HT-29 (cell line): Measurements from ENCODE around the gene KRTAP11-1. TPM values are rescaled to one million over a fixed set of nuclear protein-coding genes. Genes with fewer than 3 reads are reported as not detected.

Experiments used
- DNase-seq: peaks from one replicate; pipeline ENCODE4 v3.0.0-alpha.2; 2015; ENCODE audit warnings: low spot score
- total RNA-seq: library from RNA; depleted of rRNA; stranded (reverse); fragments of >200 nt; shearing (Covaris generic); gene quantifications from 2 replicates; pipeline ENCODE4 v1.2.3, GENCODE V29; 2014; rRNA removed

KRTAP11-1 gene, protein sequence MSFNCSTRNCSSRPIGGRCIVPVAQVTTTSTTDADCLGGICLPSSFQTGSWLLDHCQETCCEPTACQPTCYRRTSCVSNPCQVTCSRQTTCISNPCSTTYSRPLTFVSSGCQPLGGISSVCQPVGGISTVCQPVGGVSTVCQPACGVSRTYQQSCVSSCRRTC
- not detected in 2 replicates for total RNA-seq

DNA sequence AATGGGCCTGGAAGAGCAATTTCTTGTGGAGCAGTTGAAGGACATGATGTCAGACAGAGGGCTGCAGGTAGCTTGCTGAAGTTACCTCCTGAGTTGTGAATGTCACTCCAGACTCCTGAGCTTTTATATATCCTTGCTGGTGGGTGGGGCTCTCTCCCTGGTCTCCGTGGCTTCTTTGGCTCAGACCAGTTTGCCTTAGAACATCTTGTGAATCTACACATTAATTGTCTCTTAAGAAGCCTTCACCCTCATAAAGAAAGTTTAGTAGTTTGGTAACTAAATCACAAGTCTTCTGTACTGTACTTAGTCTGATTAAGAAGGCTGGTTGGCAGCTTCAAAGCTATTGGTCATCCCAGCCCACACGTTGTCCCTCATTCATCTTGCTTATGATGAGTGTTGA is at the start of gene KRTAP11-1:
Gene KRTAP11-1, minus strand, starts transcription at position 101 of the 400 bp plus-strand sequence. Its CDS starts 56 bp downstream, at position 45.
- no peak for DNase-seq

DNA sequence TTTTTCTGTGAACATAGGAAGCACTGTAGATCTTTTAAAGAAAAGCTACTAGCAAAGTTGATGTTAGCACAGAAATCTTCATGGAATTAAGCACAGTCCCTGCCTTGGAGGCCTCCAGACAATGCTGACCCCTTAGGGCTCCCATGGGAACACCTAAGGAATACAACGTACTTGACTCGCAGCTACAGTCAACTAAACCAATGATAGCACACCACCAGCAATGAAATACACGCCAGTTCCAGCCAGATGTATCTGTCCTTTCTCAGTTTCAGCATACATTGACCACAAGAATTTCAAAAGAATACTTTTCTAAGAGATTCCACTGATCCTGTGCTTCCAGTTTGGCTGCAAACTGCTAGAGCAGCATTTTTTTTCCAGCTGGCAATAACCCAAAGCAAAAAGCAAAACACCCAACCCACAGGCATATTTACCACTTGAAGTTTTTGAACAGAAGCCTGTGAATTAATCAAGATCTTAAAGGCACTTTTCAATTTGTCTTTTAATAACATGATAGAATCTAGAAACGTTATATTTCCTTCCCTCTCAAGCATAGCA is 42.8 kb upstream of the KRTAP11-1 start:
- no peak for DNase-seq

DNA sequence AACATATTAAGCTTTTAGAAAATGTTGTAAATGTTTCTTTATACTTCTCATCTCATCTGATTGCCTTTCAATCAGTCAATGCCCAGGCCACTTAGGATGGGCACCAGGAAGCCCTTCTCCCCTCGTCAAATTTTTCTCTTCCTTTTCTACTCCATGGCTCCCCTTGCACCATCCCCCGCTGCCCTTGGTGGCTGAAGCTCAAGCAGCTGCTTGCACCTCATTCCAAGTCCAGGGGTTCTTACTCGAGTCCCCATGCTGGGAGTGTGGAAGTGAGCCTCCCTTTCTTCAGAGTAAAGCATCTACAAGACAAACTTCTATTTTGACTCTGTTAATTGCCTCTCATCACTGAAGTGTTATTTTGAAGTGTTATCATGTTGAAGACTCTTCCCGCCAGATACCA is 39.7 kb upstream of the KRTAP11-1 start:
- DNase-seq = no peak

DNA sequence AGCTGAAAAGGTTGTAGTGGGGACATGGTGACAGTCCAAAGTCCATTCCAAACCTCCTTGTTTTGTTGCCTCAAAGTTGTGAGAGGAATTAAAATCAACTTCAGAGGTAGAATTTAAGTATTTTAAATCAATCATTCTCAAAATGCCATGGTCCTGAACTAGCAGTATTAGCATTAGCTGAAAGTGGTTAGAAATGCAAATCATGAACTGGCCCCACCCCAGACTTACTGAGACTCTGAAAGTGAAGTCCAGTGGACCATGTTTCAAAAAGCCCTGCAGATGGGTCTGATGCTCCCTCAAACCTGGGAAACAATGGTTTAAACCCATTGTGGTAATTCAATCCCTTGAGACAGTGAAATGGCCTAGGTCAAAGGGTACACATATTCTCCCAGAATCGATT is 36.2 kb upstream of the KRTAP11-1 start:
- DNase-seq = no peak

DNA sequence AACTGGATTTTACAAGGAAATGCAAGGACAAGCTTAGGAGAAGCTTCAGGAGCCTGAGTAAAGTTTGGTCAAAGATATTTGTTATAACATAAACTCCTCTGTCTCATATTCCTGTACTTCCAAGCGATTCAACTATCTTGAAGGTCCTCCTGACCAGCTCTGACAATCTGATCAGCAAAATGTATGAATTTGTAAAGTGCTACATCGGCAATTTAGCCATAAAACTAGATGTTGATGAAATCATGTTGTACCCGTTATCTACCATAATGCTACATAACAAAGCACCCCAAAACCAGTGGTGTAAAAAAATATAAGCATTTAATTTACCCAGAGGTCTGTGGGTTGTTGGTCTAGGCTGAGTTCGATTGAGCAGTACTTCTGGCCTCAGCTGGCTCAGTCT is 19.5 kb upstream of the KRTAP11-1 start:
- DNase-seq = no peak

DNA sequence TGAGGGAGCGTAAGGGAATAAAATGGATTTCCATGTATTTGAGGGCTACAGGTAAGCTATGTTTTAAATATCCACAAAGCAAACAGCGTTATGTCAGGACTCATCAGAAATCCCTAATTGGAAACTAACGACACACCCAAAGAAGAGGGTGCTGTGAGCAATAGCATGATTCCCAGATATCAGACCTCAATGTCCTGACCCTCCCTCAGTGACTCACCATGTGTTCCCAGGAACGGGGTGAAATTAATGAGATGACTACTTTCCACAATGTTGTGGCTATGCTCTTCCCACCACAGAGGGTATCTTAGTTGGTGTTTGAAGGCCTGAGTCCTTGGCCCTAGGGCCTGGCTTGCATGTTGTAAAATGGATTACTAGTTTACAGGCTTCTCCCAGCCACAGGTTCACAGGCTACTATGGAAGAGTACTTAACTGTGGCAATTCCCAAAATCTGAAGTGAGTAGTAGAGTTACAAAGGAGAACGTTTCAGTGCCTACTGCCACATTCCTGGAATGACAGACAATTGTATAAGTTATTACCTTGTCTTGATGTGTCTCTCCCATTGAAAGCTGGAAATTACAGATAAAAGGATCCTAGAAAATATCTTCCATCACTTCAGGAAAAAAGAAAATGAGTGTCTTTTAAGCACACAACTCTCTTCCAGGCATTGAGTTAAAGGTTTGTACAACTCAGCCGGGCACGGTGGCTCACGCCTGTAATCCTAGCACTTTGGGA is 1.7 kb upstream of the KRTAP11-1 start:
- DNase-seq = no peak

DNA sequence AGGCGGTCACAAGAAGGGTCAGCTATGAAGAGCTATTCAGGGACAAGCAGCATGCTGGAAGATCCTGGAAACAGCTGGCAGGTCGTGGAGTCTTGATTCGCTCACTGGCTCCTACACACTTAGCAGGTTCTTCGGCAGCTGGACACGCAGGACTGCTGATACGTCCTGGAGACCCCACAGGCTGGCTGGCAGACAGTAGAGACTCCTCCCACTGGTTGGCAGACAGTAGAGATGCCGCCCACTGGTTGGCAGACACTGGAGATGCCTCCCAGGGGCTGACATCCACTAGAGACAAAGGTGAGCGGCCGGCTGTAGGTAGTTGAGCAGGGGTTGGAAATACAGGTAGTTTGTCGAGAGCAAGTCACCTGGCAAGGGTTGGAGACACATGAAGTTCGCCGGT is 466 bp downstream of the KRTAP11-1 start:
- DNase-seq = no peak

DNA sequence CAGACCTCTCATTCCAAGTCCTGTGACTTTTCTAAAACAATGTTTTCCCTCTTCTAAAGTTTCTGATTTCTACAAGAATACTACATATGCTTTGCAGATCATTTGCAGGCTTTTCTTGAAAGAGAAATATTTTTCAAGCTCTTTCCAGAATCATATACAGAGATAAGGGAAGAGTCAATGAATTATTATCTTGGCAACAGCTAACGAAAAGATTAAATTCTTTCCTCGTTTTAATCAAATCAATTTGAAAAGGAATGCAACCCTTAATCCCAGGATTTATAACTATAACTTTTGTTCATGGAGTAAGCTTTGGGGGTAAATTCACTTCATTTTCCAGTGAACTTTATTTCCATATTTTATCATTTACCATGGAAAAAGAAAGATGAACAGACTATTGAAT is 6.9 kb downstream of the KRTAP11-1 start:
- no peak for DNase-seq

DNA sequence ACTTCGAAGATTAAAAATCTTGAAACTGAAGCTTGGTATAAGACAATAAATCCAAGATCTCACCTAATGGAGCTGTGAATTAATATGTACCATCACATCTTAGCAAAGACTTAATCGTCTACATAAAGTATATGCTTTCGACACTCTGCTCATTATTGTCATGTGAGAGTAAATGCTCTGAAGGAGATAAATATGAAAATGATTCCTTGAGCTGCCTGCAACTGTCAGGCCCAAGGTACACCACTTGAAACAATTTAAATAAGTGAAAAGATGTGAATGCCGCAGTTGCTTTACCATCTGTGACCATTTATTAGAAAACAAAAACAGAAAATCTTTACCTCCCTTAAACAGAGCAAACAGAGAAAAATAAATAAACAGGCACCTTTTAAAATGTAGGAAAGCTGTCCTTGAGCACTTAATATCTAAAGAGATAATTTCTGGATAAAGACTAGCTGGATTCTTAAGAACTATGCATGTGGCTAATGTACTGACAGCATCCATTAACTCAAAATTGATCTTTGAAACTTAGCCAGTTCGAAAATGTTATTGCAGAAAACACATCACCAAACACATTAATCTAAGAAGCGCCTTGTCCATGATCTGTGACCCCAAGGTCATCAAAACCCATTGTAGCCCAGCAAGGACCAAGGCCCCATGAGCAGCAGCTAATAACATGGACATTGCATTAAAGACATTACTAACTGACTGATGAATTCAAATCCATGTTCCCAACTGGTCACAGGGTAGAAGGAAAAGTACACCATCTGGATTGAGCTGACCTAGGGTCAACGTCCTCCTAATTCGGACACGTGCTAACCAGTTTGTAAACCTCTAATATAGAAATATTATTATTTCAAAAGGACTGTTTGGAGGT is 33.5 kb downstream of the KRTAP11-1 start:
- no peak for DNase-seq

DNA sequence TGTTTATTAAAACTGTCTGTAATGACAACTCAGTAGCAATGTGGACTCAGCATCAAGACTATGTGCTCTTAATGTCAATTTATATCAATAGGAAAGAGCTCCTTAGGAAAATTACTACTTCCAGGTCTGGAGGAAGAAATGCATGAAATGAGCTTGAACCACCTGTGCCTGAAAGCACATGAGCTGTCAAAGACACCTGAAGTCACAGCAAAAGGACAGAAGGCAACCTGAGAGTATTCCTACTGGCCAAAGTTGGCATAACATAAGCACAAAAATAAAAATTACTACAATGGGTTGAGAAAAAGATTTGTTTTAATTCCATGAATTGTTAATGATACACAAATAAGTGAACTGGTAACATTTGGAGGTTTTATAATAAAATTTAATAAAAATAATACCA is 38.4 kb downstream of the KRTAP11-1 start:
- no peak for DNase-seq

DNA sequence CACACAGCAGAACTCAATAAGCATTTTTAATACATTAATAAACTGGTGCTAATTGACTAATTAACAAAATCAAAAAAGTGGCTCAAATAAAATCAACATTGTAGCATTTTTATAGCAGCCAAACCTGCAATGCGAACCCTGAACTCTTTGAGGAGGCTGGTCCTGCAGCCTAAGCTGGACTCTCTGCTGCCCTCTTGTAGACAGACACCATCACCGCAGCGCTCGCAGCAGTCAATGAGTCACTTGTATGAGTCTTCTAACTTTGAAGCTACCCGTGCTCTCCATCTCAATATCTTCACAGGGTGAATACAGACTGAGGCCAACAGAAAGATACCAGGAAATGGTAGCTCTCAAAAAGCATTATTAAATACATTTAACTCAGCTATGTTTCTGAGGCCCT is 42.1 kb downstream of the KRTAP11-1 start:
- DNase-seq = peak; percentile 36

DNA sequence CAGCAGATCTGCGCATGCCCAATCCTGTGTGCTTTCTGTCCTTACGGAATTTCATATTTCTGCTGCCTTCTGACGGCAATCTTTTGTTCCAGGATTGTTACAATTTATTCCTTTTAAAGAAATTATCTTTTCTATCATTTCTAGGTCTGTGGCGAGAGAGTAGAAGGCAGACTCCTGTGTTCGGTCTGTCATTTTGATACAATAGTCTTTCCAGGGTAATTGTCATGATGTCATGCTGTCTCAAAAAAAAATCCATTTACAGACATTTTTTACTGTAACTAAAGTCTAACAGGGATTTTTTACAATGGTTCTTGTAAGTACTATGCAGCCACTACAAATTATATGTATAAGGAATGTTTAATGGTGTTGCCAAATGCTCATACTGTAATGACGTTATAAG is 42.8 kb downstream of the KRTAP11-1 start:
- DNase-seq = no peak

DNA sequence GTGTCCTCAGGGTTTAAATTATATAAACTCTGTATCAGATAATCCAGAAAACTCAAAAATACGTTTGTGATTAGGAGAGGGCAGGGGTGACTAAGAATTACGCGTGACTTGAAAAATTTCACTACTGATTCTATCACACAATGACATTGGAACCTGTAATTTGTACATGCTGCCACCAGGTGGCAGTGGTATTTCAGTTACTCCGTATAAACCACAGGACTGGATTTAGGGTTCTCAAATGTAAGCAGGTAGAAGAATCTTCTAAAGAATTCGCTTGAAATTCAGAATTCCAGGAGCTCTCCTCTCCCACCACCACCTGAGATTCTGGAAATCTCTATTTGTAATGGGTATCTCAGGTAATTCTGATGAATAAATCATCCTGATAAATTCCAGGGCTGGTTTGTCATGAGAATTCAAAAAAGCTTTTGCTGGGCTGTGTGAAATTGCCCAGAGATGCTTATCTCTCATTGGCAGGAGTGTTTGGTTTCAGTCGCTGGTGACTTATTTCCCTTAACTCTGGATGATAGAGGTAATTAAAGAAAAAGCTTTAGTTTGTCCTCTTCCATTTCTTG is 50.1 kb downstream of the KRTAP11-1 start:
- peak; percentile 36 for DNase-seq

Other genes starting within 250 kb of the KRTAP11-1 start
- gene KRTAP20-2, start 246.4 kb downstream of the KRTAP11-1 start, total RNA-seq = not detected in 2 replicates
- not detected in 2 replicates for gene KRTAP20-3, start 238.7 kb downstream of the KRTAP11-1 start, total RNA-seq
- not detected in 2 replicates for gene KRTAP21-3, start 162.8 kb downstream of the KRTAP11-1 start, total RNA-seq
- not detected in 2 replicates for gene KRTAP21-2, start 134.3 kb downstream of the KRTAP11-1 start, total RNA-seq
- not detected in 2 replicates for gene KRTAP21-1, start 126.2 kb downstream of the KRTAP11-1 start, total RNA-seq
- gene KRTAP8-1, start 68.3 kb downstream of the KRTAP11-1 start, total RNA-seq = not detected in 2 replicates
- gene KRTAP7-1, start 51.8 kb downstream of the KRTAP11-1 start, total RNA-seq = not detected in 2 replicates
- gene KRTAP19-8, start 156.9 kb upstream of the KRTAP11-1 start, total RNA-seq = not detected in 2 replicates